NT2/D1 (cell line): ENCODE results near the gene EPB41L3.

Experiments used
- YY1 ChIP-seq: IDR thresholded peaks from 2 replicates; pipeline ENCODE4 v1.6.1; 2011; ENCODE audit not compliant: insufficient read length, insufficient read depth
- ZNF274 ChIP-seq: IDR thresholded peaks from 2 replicates; pipeline ENCODE4 v1.6.1; 2011; ENCODE audit warnings: mild to moderate bottlenecking, low read depth, low read length

DNA sequence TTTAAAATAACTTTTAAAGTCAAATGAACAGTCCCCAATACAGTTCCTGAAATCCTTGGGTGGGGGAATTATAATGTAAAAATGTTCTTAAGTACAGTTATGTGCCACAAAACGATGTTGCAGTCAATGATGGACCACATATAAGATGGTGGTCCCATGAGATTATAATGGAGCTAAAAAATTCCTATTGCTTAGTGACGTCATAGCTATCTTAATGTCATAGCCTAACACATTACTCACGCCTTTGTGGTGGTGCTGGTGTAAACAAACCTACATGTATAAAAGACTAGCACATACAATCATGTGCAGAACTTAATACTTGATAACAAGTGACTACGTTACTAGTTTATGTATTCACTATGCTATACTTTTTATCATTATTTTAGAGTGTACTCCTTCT, 109.4 kb downstream of the EPB41L3 start:
- no peak for TF ChIP-seq ZNF274
- no peak for TF ChIP-seq YY1
